HCT116 (cell line): Measurements from ENCODE around the gene EN2.

ENCODE experiments used
- CEBPB ChIP-seq: IDR thresholded peaks from 2 replicates; pipeline ENCODE4 v1.6.1; 2012; ENCODE audit warnings: low read depth
- ELF1 ChIP-seq: IDR thresholded peaks from 2 replicates; pipeline ENCODE4 v1.6.1; 2012; ENCODE audit warnings: low read depth, borderline replicate concordance
- EZH2 ChIP-seq: fragments of 200-600 bp; sonication (generic); IDR thresholded peaks from 2 replicates; pipeline ENCODE4 v1.6.1; 2017; ENCODE audit warnings: antibody characterized with exemption, mixed run types
- EZH2phosphoT487 ChIP-seq: fragments of 200-600 bp; IDR thresholded peaks from 2 replicates; pipeline ENCODE4 v1.6.1; 2018; ENCODE audit warnings: antibody characterized with exemption, borderline replicate concordance
- POLR2A ChIP-seq: IDR thresholded peaks from 2 replicates; pipeline ENCODE4 v1.7.0; 2011; ENCODE audit warnings: borderline replicate concordance; ENCODE audit not compliant: insufficient read depth, insufficient read length; ENCODE audit errors: extremely low read depth
- RAD21 ChIP-seq: IDR thresholded peaks from 2 replicates; pipeline ENCODE4 v1.6.1; 2012; ENCODE audit warnings: low read depth, mild to moderate bottlenecking
- SIN3A ChIP-seq: IDR thresholded peaks from 2 replicates; pipeline ENCODE4 v1.6.1; 2012; ENCODE audit warnings: low read depth
- YY1 ChIP-seq: IDR thresholded peaks from 2 replicates; pipeline ENCODE4 v1.6.1; 2011; ENCODE audit warnings: low read length, low read depth, moderate library complexity, mild to moderate bottlenecking; ENCODE audit not compliant: insufficient replicate concordance; ENCODE audit errors: extremely low read depth
- ZFX ChIP-seq: fragments of 450-650 bp; IDR thresholded peaks from 2 replicates; pipeline ENCODE4 v1.6.1; 2017
- TF ChIP-seq, protein P1 (sequence below), 3 experiments: fragments of 200-600 bp in 1 of 3; sonication (generic) in 1 of 3; IDR thresholded peaks in 2 of 3; conservative IDR thresholded peaks in 1 of 3; 2 replicates each; pipeline ENCODE4 v1.5.1; 2012 to 2017; ENCODE audit warnings: low read depth in 2 of 3, low read length in 2 of 3, antibody characterized with exemption in 1 of 3, borderline replicate concordance in 1 of 3, control low read depth in 1 of 3, mild to moderate bottlenecking in 1 of 3, mixed read lengths in 1 of 3, mixed run types in 1 of 3, moderate library complexity in 1 of 3; ENCODE audit not compliant: insufficient read depth in 1 of 3
- TF ChIP-seq, protein P2 (sequence below): IDR thresholded peaks from 2 replicates; pipeline ENCODE4 v1.6.1; 2012
- TF ChIP-seq, protein P3 (sequence below): IDR thresholded peaks from 2 replicates; pipeline ENCODE4 v1.6.1; 2012; ENCODE audit warnings: low read depth

DNA sequence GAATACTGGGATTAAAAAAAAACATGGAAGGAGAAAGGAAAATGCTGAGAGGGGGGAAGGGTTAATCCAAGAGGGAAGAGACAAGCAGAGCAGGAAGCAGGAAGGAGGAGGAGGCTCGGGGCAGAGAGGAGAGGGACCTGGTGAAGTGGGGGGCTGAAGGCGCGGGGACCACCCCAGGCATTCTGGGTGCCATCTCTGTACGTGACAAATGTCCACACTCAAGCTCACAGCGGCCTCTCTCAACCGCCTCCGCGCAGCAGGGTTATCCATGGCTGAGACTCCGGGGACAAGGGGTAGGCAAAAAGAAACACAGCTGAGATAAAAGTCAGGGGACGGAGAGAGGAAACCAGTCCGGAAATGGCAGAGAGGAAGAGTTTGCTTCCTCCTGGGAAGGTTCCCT lies 33.9 kb downstream of the EN2 start:
- TF ChIP-seq SIN3A (no peak), EZH2phosphoT487 (no peak), POLR2A (no peak), EZH2 (no peak), RAD21 (no peak), ZFX (no peak), ELF1 (no peak), CEBPB (no peak), YY1 (no peak)
- TF ChIP-seq, protein P1, sequence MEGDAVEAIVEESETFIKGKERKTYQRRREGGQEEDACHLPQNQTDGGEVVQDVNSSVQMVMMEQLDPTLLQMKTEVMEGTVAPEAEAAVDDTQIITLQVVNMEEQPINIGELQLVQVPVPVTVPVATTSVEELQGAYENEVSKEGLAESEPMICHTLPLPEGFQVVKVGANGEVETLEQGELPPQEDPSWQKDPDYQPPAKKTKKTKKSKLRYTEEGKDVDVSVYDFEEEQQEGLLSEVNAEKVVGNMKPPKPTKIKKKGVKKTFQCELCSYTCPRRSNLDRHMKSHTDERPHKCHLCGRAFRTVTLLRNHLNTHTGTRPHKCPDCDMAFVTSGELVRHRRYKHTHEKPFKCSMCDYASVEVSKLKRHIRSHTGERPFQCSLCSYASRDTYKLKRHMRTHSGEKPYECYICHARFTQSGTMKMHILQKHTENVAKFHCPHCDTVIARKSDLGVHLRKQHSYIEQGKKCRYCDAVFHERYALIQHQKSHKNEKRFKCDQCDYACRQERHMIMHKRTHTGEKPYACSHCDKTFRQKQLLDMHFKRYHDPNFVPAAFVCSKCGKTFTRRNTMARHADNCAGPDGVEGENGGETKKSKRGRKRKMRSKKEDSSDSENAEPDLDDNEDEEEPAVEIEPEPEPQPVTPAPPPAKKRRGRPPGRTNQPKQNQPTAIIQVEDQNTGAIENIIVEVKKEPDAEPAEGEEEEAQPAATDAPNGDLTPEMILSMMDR (IDR thresholded peaks at IDR 0.05 in 2 of 3, conservative IDR thresholded peaks at IDR 0.05 in 1 of 3; ENCODE audit: borderline replicate concordance in 1 of 3, insufficient read depth in 1 of 3, low read depth in 2 of 3, low read length in 2 of 3) = no peak
- TF ChIP-seq, protein P2, sequence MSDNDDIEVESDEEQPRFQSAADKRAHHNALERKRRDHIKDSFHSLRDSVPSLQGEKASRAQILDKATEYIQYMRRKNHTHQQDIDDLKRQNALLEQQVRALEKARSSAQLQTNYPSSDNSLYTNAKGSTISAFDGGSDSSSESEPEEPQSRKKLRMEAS = no peak
- TF ChIP-seq, protein P3, sequence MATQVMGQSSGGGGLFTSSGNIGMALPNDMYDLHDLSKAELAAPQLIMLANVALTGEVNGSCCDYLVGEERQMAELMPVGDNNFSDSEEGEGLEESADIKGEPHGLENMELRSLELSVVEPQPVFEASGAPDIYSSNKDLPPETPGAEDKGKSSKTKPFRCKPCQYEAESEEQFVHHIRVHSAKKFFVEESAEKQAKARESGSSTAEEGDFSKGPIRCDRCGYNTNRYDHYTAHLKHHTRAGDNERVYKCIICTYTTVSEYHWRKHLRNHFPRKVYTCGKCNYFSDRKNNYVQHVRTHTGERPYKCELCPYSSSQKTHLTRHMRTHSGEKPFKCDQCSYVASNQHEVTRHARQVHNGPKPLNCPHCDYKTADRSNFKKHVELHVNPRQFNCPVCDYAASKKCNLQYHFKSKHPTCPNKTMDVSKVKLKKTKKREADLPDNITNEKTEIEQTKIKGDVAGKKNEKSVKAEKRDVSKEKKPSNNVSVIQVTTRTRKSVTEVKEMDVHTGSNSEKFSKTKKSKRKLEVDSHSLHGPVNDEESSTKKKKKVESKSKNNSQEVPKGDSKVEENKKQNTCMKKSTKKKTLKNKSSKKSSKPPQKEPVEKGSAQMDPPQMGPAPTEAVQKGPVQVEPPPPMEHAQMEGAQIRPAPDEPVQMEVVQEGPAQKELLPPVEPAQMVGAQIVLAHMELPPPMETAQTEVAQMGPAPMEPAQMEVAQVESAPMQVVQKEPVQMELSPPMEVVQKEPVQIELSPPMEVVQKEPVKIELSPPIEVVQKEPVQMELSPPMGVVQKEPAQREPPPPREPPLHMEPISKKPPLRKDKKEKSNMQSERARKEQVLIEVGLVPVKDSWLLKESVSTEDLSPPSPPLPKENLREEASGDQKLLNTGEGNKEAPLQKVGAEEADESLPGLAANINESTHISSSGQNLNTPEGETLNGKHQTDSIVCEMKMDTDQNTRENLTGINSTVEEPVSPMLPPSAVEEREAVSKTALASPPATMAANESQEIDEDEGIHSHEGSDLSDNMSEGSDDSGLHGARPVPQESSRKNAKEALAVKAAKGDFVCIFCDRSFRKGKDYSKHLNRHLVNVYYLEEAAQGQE = no peak
